Rectal smooth muscle tissue (tissue), 1 donor: ENCODE data around the gene NGF.

Experiments
- H3K27ac ChIP-seq: one replicate; pipeline ENCODE4 v1.7.0; 2013; ENCODE audit warnings: low read depth, low read length, inconsistent platforms
- H3K27me3 ChIP-seq: one replicate; pipeline ENCODE4 v1.7.0; 2013; ENCODE audit warnings: low read length; ENCODE audit not compliant: control insufficient read depth, insufficient read depth
- H3K36me3 ChIP-seq: one replicate; pipeline ENCODE4 v1.7.0; 2013; ENCODE audit warnings: low read length; ENCODE audit not compliant: control insufficient read depth, insufficient read depth
- H3K4me1 ChIP-seq: one replicate; pipeline ENCODE4 v1.7.0; 2013; ENCODE audit warnings: low read length; ENCODE audit not compliant: control insufficient read depth, insufficient read depth
- H3K4me3 ChIP-seq: one replicate; pipeline ENCODE4 v1.7.0; 2013; ENCODE audit warnings: low read length
- H3K9ac ChIP-seq: one replicate; pipeline ENCODE4 v1.7.0; 2013; ENCODE audit warnings: low read length

NGF gene

DNA sequence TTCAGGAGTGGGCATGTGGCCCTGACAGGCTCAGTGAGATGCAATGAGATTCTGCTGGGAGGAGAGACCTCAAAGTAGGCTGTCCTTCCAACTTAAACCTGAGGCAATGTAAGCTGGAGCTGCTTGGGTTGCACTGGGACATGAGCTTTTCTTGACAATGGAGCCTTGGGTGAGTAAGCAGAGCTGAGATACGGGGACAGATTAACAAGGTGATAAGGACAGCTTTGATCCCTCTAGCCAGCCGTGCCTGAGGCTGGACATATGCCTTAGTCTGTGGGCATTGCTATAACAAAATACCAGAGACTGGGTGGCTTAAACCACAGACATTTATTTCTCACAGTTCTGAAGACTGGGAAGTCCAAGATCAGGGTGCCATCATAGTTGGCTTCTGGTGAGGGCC lies 18.3 kb upstream of the NGF start:
- Histone ChIP-seq H3K27ac (no peak overlapping the region), H3K27me3 (no peaks in the 10 kb centered on the region), H3K4me3 (no peak overlapping the region), H3K4me1 (no peaks in the 10 kb centered on the region), H3K36me3 (no peaks in the 10 kb centered on the region), H3K9ac (no peak overlapping the region)

DNA sequence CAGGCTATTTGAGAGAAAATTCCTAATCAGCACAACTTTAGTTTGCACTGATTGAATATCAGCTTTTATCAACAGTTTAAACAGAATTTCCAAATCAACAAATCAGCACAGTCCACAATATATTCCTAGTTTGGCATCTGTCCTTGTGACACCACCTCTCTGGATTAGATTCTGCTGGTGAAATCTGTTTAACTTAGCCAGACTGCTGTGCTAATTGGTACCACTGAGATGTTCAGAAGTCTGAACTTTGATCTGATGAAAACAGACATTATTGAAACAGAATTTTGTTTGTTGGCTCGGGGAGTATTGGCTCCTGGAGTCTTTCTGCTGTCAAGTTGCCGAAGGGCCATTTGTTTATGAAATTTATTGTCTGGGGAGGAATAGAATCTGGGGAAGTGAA lies 17.0 kb upstream of the NGF start:
- no peaks in the 10 kb centered on the region for H3K36me3 ChIP-seq
- no peak overlapping the region for H3K9ac ChIP-seq
- no peaks in the 10 kb centered on the region for H3K27me3 ChIP-seq
- H3K4me3 ChIP-seq, result no peak overlapping the region
- H3K27ac ChIP-seq, result no peak overlapping the region
- no peaks in the 10 kb centered on the region for H3K4me1 ChIP-seq

DNA sequence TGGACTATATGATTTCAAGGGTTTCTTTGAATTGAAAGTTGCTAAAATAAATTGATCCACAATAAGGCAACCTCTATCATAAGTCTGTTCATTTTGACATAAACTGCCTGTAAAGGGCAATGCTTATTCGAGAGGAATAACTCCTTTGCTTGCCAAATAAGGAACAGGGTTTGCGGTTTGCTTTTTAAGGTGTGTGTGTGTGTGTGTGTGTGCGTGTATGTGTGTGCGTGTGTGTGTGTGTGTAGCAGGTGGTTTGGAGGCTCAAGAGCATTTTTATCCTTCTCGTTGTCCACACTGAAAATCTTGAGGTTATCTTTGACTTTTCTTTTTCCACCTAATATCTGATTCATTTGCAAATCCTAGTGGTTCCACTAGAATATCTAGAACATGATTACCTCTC lies 13.1 kb upstream of the NGF start:
- no peak overlapping the region for H3K4me3 ChIP-seq
- no peaks in the 10 kb centered on the region for H3K4me1 ChIP-seq
- no peaks in the 10 kb centered on the region for H3K27me3 ChIP-seq
- no peak overlapping the region for H3K9ac ChIP-seq
- no peak overlapping the region for H3K27ac ChIP-seq
- H3K36me3 ChIP-seq, result no peaks in the 10 kb centered on the region

DNA sequence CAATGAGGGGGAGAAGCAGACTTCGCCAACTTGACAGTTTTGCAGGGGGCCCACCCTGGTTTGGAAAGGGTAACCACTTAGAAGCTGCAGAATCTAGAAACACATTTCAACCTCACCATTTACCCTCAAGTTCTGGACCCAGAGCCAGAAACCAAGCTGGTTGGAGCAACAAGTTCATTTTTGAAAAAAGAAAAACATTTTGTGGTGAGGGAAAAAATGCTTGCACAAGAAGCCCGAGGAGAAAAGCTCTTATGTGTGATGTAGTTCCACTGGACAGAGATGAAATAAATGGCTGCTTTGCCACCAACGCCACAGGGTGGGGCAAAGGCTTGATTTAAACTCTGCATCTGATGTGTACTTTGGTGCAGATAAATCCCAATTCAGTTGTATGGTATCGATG lies 10.6 kb upstream of the NGF start:
- Histone ChIP-seq H3K9ac (no peak overlapping the region), H3K36me3 (no peaks in the 10 kb centered on the region), H3K27ac (no peak overlapping the region), H3K4me1 (no peaks in the 10 kb centered on the region), H3K27me3 (no peaks in the 10 kb centered on the region), H3K4me3 (no peak overlapping the region)

DNA sequence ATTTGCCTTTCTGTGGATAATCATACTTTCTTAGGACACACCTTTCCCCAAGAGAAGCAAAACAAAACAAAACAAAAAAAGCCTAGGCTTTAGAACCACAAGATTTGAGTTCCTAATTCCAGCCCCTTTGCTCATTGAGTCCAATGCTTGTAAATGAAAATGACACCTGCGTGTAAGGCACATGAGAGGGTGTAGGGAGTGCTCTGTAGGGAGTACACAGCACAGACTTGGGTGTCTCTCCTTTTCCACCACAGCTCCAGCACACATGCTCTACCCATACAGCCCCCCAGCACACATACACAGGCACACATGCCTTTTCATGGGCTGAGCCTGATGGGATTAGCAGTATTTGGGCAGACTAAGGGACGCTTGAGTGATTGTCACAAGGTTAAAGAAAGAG lies 9.2 kb upstream of the NGF start:
- no peak overlapping the region for H3K9ac ChIP-seq
- no peak overlapping the region for H3K27ac ChIP-seq
- no peaks in the 10 kb centered on the region for H3K4me1 ChIP-seq
- no peaks in the 10 kb centered on the region for H3K36me3 ChIP-seq
- no peak overlapping the region for H3K4me3 ChIP-seq
- no peaks in the 10 kb centered on the region for H3K27me3 ChIP-seq

DNA sequence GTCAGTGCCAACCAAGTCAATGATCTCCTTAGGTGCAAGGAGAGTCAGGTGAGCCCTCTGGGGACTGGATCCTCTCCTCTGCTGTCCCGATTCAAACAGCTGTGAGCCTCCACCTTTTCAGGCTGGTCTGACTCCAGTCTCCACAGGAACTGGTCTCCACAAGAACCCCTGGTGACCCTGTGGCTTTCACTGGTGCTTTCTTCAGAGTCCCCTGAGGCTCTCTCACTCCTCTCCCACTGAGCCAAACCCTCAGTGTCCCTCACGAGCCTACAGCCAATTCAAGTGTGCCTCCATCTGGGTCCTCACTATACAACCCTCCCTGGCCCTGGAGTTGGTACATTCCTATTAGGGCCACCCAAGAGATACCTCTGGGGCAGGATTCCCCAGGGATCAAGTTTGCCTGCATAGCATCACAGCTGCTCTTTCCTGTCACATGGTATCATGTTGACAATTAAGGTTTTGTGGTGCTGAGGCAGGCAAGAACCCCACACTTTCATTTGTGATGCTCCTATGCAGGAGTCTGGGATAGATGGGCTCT lies 5.2 kb upstream of the NGF start:
- no peak overlapping the region for H3K4me3 ChIP-seq
- H3K36me3 ChIP-seq, result no peaks in the 10 kb centered on the region
- H3K9ac ChIP-seq, result no peak overlapping the region
- H3K27me3 ChIP-seq, result no peaks in the 10 kb centered on the region
- H3K27ac ChIP-seq, result no peak overlapping the region
- no peaks in the 10 kb centered on the region for H3K4me1 ChIP-seq

DNA sequence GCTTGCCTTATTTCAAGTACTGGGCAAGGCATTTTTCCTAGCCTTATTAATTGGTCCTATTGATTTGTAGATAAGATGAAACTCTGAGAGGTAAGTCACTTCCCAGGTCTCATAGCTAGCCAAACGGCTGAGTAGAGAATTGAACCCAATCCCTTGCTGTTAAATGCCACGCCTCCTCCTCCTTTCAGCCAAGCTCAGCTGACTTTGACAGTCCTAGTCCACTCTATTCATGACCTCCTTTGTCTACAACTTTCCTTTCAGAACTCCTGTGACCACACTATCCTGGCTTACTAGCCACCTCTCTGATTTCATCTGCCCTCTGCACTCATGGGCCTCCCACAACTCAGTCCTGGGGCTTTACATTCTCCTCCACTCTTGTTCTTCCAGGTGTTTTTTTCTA lies 3.9 kb upstream of the NGF start:
- Histone ChIP-seq H3K27ac (no peak overlapping the region), H3K4me3 (no peak overlapping the region), H3K9ac (no peak overlapping the region), H3K4me1 (no peaks in the 10 kb centered on the region), H3K27me3 (no peaks in the 10 kb centered on the region), H3K36me3 (no peaks in the 10 kb centered on the region)

DNA sequence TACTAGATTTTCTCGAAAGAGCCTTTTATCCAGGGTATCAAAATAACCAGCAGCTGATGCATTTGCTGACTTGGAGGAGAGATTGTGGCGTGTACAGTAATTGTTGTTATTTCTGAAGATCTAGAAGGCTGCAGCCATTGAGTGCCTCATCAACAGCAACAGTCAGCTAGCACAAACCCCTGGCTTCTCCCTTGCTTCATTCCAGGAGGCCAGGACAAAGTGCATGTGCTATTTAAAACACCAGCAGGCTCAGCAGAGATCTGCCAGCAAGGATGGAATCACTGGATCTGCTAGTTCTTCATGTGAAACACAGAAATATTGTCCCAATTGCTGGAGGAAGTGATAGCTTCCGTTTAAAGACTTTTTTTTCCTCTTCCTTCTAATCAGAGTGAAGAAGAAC lies 2.8 kb upstream of the NGF start:
- H3K27ac ChIP-seq, result no peak overlapping the region
- no peak overlapping the region for H3K9ac ChIP-seq
- no peaks in the 10 kb centered on the region for H3K36me3 ChIP-seq
- no peak overlapping the region for H3K4me3 ChIP-seq
- no peaks in the 10 kb centered on the region for H3K4me1 ChIP-seq
- no peaks in the 10 kb centered on the region for H3K27me3 ChIP-seq

DNA sequence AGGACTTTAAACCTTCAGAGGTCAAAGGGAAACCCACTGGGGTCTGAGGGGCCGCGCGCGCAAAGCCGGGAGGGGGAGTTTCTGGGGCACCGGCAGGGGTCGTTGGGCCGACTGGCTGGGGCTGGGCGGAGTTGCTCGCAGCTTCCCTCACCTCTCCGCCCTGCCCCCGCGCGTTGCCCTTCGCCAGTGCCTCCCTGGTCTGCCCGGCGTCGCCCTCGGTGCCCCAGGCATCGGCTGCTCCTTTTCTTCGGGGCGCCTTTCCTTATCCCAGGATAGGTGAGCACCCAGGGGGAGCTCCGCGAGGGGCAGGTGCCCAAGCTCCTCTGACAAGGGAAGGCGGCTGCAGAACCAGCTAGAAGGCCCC lies 390 bp upstream of the NGF start:
- no peaks in the 10 kb centered on the region for H3K27me3 ChIP-seq
- no peak overlapping the region for H3K9ac ChIP-seq
- no peak overlapping the region for H3K27ac ChIP-seq
- H3K4me3 ChIP-seq, result no peak overlapping the region
- no peaks in the 10 kb centered on the region for H3K36me3 ChIP-seq
- no peaks in the 10 kb centered on the region for H3K4me1 ChIP-seq

DNA sequence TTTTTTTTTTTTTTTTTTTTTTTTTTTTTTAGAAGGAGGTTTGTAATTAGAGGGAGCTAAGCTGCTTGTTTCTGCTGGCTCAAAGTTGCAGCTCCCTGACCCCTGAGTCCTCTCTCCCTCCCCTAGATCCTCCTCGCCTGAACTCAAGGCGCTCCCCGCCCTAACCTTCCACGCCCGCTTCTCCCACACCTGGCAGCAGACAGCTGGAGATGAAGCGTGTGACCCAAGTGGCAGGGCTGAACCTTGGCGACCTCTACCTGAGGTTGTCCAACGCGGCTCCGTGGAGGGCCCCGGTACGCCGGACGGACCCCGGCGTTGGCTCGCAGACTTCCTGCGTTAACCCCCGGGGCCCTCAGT lies 795 bp downstream of the NGF start:
- Histone ChIP-seq H3K27me3 (no peaks in the 10 kb centered on the region), H3K4me1 (no peaks in the 10 kb centered on the region), H3K9ac (no peak overlapping the region), H3K36me3 (no peaks in the 10 kb centered on the region), H3K4me3 (peak overlapping the region; percentile 59), H3K27ac (no peak overlapping the region)

DNA sequence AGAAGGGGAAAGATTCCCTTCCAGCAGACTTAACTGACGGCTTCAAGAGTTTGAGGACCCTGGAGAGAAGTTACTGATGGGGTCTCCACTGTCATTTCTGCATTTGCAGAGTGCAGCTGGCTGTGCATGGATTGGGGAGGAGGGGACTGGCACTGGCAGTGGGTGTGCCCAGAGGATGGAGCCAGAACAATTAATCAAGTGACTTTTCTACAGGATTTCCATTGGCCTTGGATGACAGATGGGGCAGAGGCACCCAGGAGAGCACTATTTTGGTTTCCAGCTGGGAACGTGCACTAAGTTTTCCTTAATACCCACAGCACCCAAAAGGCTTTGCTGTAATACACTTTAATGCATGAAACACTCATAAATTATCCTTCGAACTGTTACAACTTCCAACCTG lies 1.3 kb downstream of the NGF start:
- Histone ChIP-seq H3K4me1 (no peaks in the 10 kb centered on the region), H3K9ac (no peak overlapping the region), H3K27me3 (no peaks in the 10 kb centered on the region), H3K4me3 (no peak overlapping the region), H3K27ac (no peak overlapping the region), H3K36me3 (no peaks in the 10 kb centered on the region)

DNA sequence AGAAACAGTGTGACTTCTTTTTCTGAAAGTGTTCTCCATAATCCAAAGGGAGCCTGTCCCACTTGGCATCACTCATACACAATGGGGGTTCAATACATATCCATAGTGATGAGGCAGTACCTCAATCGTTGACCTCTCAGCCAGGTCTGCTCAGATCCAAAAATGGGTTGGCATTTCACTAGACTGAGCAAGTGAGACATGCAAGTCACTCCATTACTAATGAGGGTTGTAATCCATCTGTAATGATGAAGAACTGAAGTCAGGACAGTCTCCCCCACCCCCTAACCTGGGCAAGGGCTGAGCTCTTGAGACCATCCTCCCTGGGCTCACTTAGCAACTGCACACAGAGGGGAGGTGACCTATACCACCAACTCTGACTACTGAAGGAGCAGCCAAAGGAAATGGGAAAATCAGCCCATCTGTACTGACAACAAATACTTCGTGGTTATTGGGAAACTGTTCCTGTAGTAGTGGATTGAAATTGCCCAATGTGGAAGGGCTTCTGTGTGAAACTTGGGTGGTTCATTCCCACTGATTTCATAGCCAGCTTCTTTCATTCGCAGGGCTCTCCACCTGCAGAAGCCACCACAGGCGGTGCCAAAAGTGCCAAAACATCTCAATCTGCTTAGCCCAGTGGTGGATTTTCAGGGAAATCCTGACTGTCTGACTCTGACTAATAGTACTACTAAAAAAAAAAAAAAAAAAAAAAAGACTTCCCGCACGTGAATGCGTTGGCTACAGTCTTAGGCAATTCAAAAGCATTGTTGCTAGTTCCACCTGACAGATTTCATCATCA lies 5.0 kb downstream of the NGF start:
- Histone ChIP-seq H3K27ac (no peak overlapping the region), H3K4me1 (no peaks in the 10 kb centered on the region), H3K27me3 (no peaks in the 10 kb centered on the region), H3K36me3 (no peaks in the 10 kb centered on the region), H3K4me3 (no peak overlapping the region), H3K9ac (no peak overlapping the region)

DNA sequence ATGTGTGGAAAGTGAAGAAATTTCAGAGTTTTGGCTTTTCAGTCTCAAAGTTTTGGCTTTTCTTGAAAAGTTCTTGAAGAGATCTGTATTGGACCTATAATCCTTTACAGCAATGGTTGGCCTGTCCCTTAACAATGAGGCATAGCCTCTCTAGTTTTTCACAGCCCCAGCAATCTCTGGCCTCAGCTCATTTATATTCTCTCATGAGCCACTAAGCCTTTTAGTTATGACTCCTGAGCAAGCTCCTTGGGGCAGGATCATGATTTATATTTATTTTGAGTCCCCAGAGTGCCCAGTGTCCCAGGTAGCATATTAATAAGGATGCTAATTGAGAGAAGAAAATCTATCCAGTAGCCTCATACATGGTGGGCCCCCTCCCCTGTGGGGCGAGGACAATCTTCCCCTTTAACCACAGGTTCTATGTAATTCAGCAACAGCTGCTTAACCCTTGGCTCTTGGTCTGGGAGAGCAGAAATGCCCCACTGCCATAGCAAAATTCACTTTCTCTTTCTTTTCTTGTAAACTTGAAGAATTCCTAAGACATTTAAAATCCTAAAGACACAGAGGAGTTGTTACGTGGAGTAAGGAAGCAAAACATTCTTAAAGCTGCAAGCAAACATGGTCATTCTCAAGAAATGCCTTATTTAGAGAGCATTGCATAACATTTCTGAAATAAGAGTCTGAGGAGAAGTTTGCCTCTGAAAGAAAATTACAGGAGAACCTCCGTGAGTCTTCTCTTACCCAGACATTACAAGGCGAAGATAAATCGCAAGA lies 6.3 kb downstream of the NGF start:
- Histone ChIP-seq H3K4me1 (no peaks in the 10 kb centered on the region), H3K9ac (no peak overlapping the region), H3K27me3 (no peaks in the 10 kb centered on the region), H3K4me3 (no peak overlapping the region), H3K27ac (no peak overlapping the region), H3K36me3 (no peaks in the 10 kb centered on the region)
